Measurements from ENCODE around the gene LDAH. TPM values are rescaled to one million over a fixed set of nuclear protein-coding genes. Genes with fewer than 3 reads are reported as not detected.
A peak's percentile ranks its signal among the peaks of the same experiment; 100 is the strongest.

Gene LDAH
- total and polyA plus RNA-seq, 2 experiments from 2014 or later = 13.2 to 27.6 TPM

DNA sequence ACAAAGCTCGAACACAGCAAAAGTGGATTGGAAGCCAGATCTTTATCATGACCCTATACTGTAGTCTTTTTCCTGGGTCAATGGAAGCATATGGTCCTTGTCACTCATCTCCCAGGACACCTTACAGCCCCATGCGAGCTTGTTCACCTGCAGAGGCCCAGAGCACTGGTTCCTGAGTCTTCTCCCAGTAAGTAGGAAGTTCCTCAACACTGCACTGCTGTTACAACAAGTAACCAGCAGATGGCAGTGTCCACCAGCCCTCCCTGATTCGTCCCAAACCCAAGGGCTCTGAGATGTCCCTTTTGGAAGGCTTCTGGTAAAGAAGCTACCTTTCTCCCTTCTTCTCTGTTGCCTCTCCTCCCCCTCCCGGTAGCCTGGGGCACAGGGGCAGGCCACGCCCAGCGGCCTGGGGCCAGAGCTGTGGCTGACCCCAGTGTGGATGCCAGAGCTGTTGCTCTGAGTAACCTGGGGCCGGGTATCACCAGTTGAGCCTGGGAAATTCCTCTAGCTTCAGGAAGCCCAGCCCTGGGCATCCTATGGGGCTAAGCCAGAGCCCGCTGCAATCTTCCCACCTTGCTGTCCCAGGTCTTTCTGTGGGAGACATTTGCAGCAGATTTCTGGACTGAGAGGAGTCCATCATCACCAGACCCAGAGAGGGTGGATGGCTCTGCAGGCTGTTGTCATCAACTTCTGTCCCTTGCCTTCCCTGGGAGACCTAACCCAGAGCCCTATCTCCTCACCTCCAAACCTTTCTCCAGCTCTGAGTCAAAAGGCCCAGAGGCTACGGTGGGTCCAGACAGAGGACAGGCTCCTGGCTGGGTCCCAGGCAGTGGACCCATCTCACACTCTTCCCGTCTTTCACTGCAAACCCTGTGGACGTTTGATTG is 161.2 kb downstream of the LDAH start:
- Histone ChIP-seq H3K4me1 (ENCODE audit: insufficient read depth) (peaks cover 8% of the 10 kb centered on the region; the same call in 1 of the 2 replicates), H3K79me2 (ENCODE audit: insufficient read depth) (no peaks in the 10 kb centered on the region), H3F3A (ENCODE audit: insufficient read depth) (0 out of 2 replicates have a peak, but pooled peaks cover 4% of the 10 kb centered on the region), H3K36me3 (ENCODE audit: low read depth) (no peaks in the 10 kb centered on the region), H3K27ac (no peak overlapping the region), H3K4me2 (ENCODE audit: unreplicated experiment) (no peak overlapping the region), H3K9ac (no peak overlapping the region), H3K4me3 (no peak overlapping the region), H3K9me2 (ENCODE audit: insufficient read depth) (no peaks in the 10 kb centered on the region), H2AFZ (peak overlapping the region; percentile 28; the same call in 1 of the 2 replicates), H3K27me3 (replicated peaks; ENCODE audit: insufficient read depth) (peaks cover 70% of the 10 kb centered on the region), H4K20me1 (ENCODE audit: insufficient read depth) (no peaks in the 10 kb centered on the region), H3K9me3 (ENCODE audit: low read depth) (no peaks in the 10 kb centered on the region)
- DNase-seq = peak; percentile 80
- 23 to 25% methylated on average over 11 of the region's 11 CpGs for WGBS, 2 experiments (ENCODE audit: low coverage in 1 of 2, low lambda C conversion rate in 2 of 2, missing lambda C conversion rate in 2 of 2)
- in situ Hi-C loops (cut with MboI) = loop anchor here (5.0 kb wide), 1 partner anchor 311 kb away; no protein-coding TSS in a partner anchor
- no peak for TF ChIP-seq EZH2phosphoT487 (IDR thresholded peaks at IDR 0.05; ENCODE audit: insufficient read depth, low read depth)
- TF ChIP-seq EZH2 (IDR thresholded peaks at IDR 0.05; ENCODE audit: insufficient read depth, poor library complexity, severe bottlenecking) = no peak

DNA sequence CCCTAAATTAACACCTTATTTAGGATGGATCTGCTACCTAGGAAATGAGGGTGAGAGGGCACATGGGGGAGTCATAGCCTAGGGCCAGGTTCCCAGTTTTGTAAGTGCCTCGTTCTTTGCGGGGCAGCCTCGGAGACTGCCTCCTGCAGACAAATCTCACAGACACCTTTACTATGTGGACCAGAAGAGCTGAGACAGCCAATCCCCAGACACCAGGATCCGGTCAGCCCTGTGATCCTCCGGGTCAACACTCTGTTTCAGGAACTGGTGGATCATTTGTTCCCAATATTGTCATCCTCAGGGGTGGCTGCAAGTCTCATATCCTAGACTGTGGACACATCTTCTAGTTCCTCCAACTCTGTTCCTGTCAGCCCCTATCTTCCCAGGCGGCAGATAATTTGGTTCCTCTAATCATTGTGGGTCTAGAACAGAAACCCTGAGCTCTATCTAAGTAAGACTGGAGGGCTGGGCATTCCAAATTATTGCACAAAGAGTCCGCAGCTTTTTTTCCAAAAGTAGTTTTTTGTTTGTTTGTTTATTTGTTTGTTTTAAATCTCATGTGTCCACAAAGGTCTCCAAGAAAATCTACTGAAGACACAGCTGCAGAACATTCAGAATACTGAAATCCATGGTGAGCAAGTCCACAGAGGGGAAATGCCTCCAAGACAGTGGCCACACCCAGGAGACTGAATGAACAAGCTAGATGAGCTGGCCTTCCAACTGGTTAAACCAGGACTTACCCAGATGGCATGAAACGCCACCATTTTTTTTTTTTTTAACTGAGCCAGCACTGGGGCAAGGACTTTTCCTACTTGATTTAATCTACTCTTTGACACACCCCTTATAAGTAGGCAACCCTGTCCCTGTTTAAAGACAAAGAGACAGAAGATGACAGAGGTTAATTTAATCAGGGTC is 162.1 kb downstream of the LDAH start:
- DNase-seq = peak; percentile 88
- Histone ChIP-seq H3K9ac (no peak overlapping the region), H3K79me2 (ENCODE audit: insufficient read depth) (no peaks in the 10 kb centered on the region), H3K4me1 (ENCODE audit: insufficient read depth) (peaks cover 8% of the 10 kb centered on the region; the same call in 1 of the 2 replicates), H3K9me2 (ENCODE audit: insufficient read depth) (no peaks in the 10 kb centered on the region), H2AFZ (peak overlapping the region; percentile 28; the same call in 1 of the 2 replicates), H3K27ac (no peak overlapping the region), H3K36me3 (ENCODE audit: low read depth) (no peaks in the 10 kb centered on the region), H3K9me3 (ENCODE audit: low read depth) (no peaks in the 10 kb centered on the region), H4K20me1 (ENCODE audit: insufficient read depth) (no peaks in the 10 kb centered on the region), H3K4me3 (no peak overlapping the region), H3F3A (ENCODE audit: insufficient read depth) (0 out of 2 replicates have a peak, but pooled peaks cover 4% of the 10 kb centered on the region), H3K27me3 (replicated peaks; ENCODE audit: insufficient read depth) (peaks cover 62% of the 10 kb centered on the region), H3K4me2 (ENCODE audit: unreplicated experiment) (no peak overlapping the region)
- WGBS, 2 experiments (ENCODE audit: low coverage in 1 of 2, low lambda C conversion rate in 2 of 2, missing lambda C conversion rate in 2 of 2) = 14 to 22% methylated on average over 8 of the region's 8 CpGs
- in situ Hi-C loops (cut with MboI) = loop anchor here (5.0 kb wide), 1 partner anchor 312 kb away; no protein-coding TSS in a partner anchor
- TF ChIP-seq EZH2 (IDR thresholded peaks at IDR 0.05; ENCODE audit: insufficient read depth, poor library complexity, severe bottlenecking) (no peak), EZH2phosphoT487 (IDR thresholded peaks at IDR 0.05; ENCODE audit: insufficient read depth, low read depth) (no peak)

DNA sequence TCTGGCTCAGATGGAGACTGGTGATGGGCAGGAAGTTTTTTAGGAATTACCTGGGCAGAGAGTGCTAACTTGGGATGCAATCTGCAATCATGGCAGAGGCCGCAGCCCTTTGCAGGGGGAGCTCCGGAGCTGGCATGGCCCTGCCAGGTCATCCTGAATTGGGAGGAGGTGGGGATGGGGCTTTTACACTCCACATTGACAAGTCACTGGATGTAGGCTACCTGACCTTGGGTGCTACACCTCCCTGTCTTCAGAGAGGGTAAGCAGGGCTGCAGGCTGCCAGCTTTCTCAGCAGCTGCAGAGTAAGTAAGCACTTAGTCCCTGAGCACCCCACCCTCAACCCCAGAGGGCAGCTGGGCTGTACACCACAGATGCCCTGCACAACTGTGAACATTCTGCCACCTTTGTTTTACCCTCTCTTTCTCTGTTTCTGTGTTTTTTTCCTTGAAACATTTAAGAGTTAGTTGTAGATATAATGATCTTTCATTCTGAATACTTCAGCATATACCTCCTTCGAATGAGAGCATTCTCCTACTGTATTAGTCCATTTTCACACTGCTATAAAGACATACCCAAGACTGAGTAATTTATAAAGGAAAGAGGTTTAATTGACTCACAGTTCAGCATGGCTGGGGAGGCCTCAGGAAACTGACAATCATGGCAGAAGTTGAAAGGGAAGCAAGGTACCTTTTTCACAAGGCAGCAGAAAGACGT is 165.2 kb downstream of the LDAH start:
- Histone ChIP-seq H3K36me3 (ENCODE audit: low read depth) (no peaks in the 10 kb centered on the region), H3K9me3 (ENCODE audit: low read depth) (no peaks in the 10 kb centered on the region), H3K27ac (no peak overlapping the region), H3K4me3 (no peak overlapping the region), H3K27me3 (replicated peaks; ENCODE audit: insufficient read depth) (peaks cover 31% of the 10 kb centered on the region), H4K20me1 (ENCODE audit: insufficient read depth) (no peaks in the 10 kb centered on the region), H3K9ac (no peak overlapping the region), H3K79me2 (ENCODE audit: insufficient read depth) (no peaks in the 10 kb centered on the region), H3F3A (ENCODE audit: insufficient read depth) (0 out of 2 replicates have a peak, but pooled peaks cover 4% of the 10 kb centered on the region), H3K4me1 (ENCODE audit: insufficient read depth) (peaks cover 8% of the 10 kb centered on the region; the same call in 1 of the 2 replicates), H3K9me2 (ENCODE audit: insufficient read depth) (no peaks in the 10 kb centered on the region), H2AFZ (no peak overlapping the region), H3K4me2 (ENCODE audit: unreplicated experiment) (no peak overlapping the region)
- DNase-seq = no peak
- WGBS, 2 experiments (ENCODE audit: low coverage in 1 of 2, low lambda C conversion rate in 2 of 2, missing lambda C conversion rate in 2 of 2) = 82 to 84% methylated on average over 4 of the region's 4 CpGs
- TF ChIP-seq EZH2 (IDR thresholded peaks at IDR 0.05; ENCODE audit: insufficient read depth, poor library complexity, severe bottlenecking) (no peak), EZH2phosphoT487 (IDR thresholded peaks at IDR 0.05; ENCODE audit: insufficient read depth, low read depth) (no peak)
- in situ Hi-C loops (cut with MboI) = no loop called here

Measured in GM23248 (cell line).